CD8-positive, alpha-beta memory T cell (primary cell): ENCODE measurements around the gene HCN1. TPM values are rescaled to one million over a fixed set of nuclear protein-coding genes. Genes with fewer than 3 reads are reported as not detected.

Experiments used
- CTCF ChIA-PET: fragments of 350-600 bp; sonication (Branson Sonifier 250); formaldehyde crosslinking; loops from one replicate; lab custom pipeline; 2021; ENCODE audit warnings: antibody characterized with exemption; lab: Charles Lee
- POLR2A ChIA-PET: fragments of 350-600 bp; sonication (Branson Sonifier 250); formaldehyde crosslinking; loops from one replicate; lab custom pipeline; 2021; ENCODE audit warnings: antibody characterized with exemption; lab: Charles Lee
- DNase-seq, 5 donors: peaks; one replicate each; pipeline versions ENCODE4 v3.0.0 to v3.0.0-alpha.2; 2020 to 2022; ENCODE audit warnings: mixed read lengths in 1 of 5
- H3K27ac ChIP-seq: one replicate; pipeline ENCODE4 v1.7.0; 2013; ENCODE audit warnings: low read depth, mild to moderate bottlenecking, low read length, moderate library complexity
- H3K27me3 ChIP-seq: 2 replicates; pipeline ENCODE4 v1.7.0; 2013; ENCODE audit warnings: low read length, mild to moderate bottlenecking; ENCODE audit not compliant: insufficient read depth, poor library complexity, severe bottlenecking
- H3K36me3 ChIP-seq: 2 replicates; pipeline ENCODE4 v1.7.0; 2013; ENCODE audit warnings: mild to moderate bottlenecking, low read length, moderate library complexity; ENCODE audit not compliant: insufficient read depth
- H3K4me1 ChIP-seq: 2 replicates; pipeline ENCODE4 v1.7.0; 2013; ENCODE audit warnings: mild to moderate bottlenecking, low read length, moderate library complexity; ENCODE audit not compliant: insufficient read depth
- H3K4me3 ChIP-seq: 2 replicates; pipeline ENCODE4 v1.7.0; 2013; ENCODE audit warnings: mild to moderate bottlenecking, low read length
- H3K9me3 ChIP-seq: 2 replicates; pipeline ENCODE4 v1.7.0; 2013; ENCODE audit warnings: mild to moderate bottlenecking, low read length
- H3K27ac Mint-ChIP-seq, 8 donors: one replicate each; pipeline ENCODE4 v1.8.0; 2020 to 2021; ENCODE audit warnings: mixed read lengths in 8 of 8, mild to moderate bottlenecking in 6 of 8, inconsistent platforms in 3 of 8, moderate library complexity in 3 of 8
- H3K27me3 Mint-ChIP-seq, 2 donors: one replicate each; pipeline ENCODE4 v1.8.0; 2020 to 2021; ENCODE audit warnings: mixed read lengths in 2 of 2, mild to moderate bottlenecking in 1 of 2, moderate library complexity in 1 of 2
- H3K36me3 Mint-ChIP-seq, 3 donors: one replicate each; pipeline ENCODE4 v1.8.0; 2020 to 2021; ENCODE audit warnings: mixed read lengths in 3 of 3, inconsistent platforms in 1 of 3, mild to moderate bottlenecking in 1 of 3
- H3K4me1 Mint-ChIP-seq, 3 donors: one replicate each; pipeline ENCODE4 v1.8.0; 2020 to 2021; ENCODE audit warnings: mixed read lengths in 3 of 3, inconsistent platforms in 1 of 3, mild to moderate bottlenecking in 1 of 3
- H3K4me3 Mint-ChIP-seq, 7 donors: one replicate each; pipeline ENCODE4 v1.8.0; 2020 to 2021; ENCODE audit warnings: mixed read lengths in 7 of 7, mild to moderate bottlenecking in 6 of 7, moderate library complexity in 4 of 7, inconsistent platforms in 2 of 7
- H3K9me3 Mint-ChIP-seq, 5 donors: one replicate each; pipeline ENCODE4 v1.8.0; 2020 to 2022; ENCODE audit warnings: mixed read lengths in 5 of 5, mild to moderate bottlenecking in 3 of 5, moderate library complexity in 2 of 5, inconsistent platforms in 1 of 5
- polyA plus RNA-seq: library from polyadenylated mRNA; unstranded; fragments of 300-500 nt; fragmentation: Illumina TruSeq; gene quantifications from one replicate; pipeline ENCODE4 v1.2.3, GENCODE V29; 2021
- total RNA-seq, 2 experiments: library from RNA; stranded (reverse); gene quantifications; one replicate each; pipeline ENCODE4 v1.2.3, GENCODE V29; 2021

HCN1 gene
- total RNA-seq (not detected), polyA plus RNA-seq (not detected)

DNA sequence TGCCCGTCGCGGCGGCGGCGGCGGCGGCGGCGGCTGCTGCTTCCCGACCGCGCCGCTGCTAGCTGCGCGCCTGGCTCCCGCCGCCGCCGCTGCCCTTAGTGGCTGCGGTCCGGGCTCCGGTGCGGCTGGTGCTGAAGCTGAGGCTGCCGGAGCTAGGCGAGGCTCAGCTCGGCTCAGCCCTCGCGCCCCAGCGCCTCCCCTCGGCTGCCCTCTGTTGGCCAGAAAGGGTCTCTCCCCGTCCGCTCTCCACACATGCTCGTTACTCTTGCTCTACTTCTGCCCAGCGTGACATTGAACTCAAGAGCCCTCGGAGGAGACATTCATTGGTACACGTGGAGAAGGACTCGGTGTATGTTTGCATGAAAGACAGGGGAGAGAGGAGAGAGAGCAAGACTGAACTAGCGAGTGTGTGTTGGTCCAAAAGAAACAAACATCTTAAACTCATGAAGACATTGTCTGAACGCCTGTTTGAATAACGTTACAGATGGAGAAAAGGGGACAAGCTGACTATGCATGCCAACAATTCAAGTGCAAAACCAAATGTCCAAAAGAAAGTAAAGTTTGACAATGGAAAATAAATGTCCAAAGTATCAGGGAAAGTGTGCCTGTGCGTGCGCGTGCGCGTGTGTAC lies at the start of gene HCN1:
Gene HCN1 (minus strand): TSS at position 175 of the 631 bp plus-strand sequence.
- H3K9me3 Mint-ChIP-seq: peaks cover 6 to 24% (median 20%) of the 10 kb centered on the region in 5 donors
- no peak within 1 kb of the TSS for H3K27ac Mint-ChIP-seq
- H3K27ac ChIP-seq: no peak within 1 kb of the TSS
- CTCF ChIA-PET: no interaction called here
- H3K36me3 ChIP-seq: no peaks in the 10 kb centered on the region
- no peaks in the 10 kb centered on the region for H3K36me3 Mint-ChIP-seq
- peak within 1 kb of the TSS in 1 of 7 donors; percentile 15 for H3K4me3 Mint-ChIP-seq
- H3K4me1 ChIP-seq: no peaks in the 10 kb centered on the region
- no peak for DNase-seq
- H3K4me3 ChIP-seq: no peak within 1 kb of the TSS
- no peaks in the 10 kb centered on the region for H3K9me3 ChIP-seq
- H3K4me1 Mint-ChIP-seq: no peaks in the 10 kb centered on the region
- POLR2A ChIA-PET: no interaction called here
- H3K27me3 ChIP-seq: no peaks in the 10 kb centered on the region
- H3K27me3 Mint-ChIP-seq: peaks cover 13% of the 10 kb centered on the region in 2 donors

DNA sequence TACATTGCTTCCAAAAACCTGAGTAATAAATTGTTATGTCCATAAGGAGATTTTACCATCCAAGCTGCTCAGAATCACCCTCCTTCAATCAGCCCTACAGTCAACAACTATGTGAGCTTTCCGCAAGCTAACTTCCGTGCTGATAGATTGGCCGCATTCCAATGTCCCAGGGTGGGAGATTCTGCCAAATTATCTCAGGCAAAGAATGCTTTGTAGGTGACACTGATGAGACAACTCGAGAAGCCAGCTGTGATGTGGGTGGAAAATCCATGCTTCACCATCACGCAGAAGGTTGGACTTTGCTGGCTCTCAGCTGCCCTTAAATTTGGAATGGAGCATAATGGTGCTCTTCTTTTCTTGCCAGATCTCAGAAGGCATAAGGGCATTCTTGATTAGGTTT lies 44.9 kb upstream of the HCN1 start:
- H3K27me3 ChIP-seq: no peaks in the 10 kb centered on the region
- Mint-ChIP-seq H3K36me3 (no peaks in the 10 kb centered on the region), H3K4me3 (no peak overlapping the region), H3K27ac (no peak overlapping the region), H3K27me3 (no peaks in the 10 kb centered on the region), H3K4me1 (no peaks in the 10 kb centered on the region), H3K9me3 (peaks cover 7 to 41% (median 12%) of the 10 kb centered on the region in 5 donors)
- no peaks in the 10 kb centered on the region for H3K9me3 ChIP-seq
- no peak overlapping the region for H3K4me3 ChIP-seq
- CTCF ChIA-PET: no interaction called here
- H3K27ac ChIP-seq: no peak overlapping the region
- H3K36me3 ChIP-seq: no peaks in the 10 kb centered on the region
- no peak for DNase-seq
- POLR2A ChIA-PET: no interaction called here
- no peaks in the 10 kb centered on the region for H3K4me1 ChIP-seq

DNA sequence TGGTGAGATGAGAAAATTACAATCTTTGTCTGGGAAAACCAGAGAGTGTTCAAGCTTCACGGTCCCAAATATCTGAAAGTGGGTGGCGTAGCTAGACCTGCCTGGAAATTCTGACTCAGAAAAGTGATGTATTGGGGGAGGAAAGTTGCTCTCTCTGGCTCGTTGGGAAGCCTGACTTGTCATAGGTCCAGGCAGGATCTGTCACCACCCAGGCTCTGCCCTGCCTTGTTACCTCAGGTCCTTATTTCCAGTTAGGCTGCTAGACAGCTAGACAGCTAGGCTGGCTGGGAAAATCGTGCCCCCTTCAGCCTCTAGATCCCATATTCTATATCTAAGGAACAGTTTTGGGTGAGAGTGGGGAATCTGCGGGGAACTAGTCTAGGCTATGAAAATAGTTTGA lies 41.0 kb upstream of the HCN1 start:
- no peaks in the 10 kb centered on the region for H3K4me1 ChIP-seq
- no peak overlapping the region for H3K27ac ChIP-seq
- no peaks in the 10 kb centered on the region for H3K36me3 Mint-ChIP-seq
- no peak overlapping the region for H3K4me3 Mint-ChIP-seq
- DNase-seq: no peak
- no peak overlapping the region for H3K4me3 ChIP-seq
- H3K9me3 Mint-ChIP-seq: peaks cover 6 to 50% (median 12%) of the 10 kb centered on the region in 5 donors
- H3K4me1 Mint-ChIP-seq: no peaks in the 10 kb centered on the region
- ChIA-PET POLR2A (no interaction called here), CTCF (no interaction called here)
- no peaks in the 10 kb centered on the region for H3K9me3 ChIP-seq
- no peaks in the 10 kb centered on the region for H3K36me3 ChIP-seq
- H3K27me3 ChIP-seq: no peaks in the 10 kb centered on the region
- H3K27me3 Mint-ChIP-seq: no peaks in the 10 kb centered on the region
- no peak overlapping the region for H3K27ac Mint-ChIP-seq

GRCh38 chr5:45725537-45725936 lies 29.4 kb upstream of the HCN1 start:
- H3K4me1 Mint-ChIP-seq: no peaks in the 10 kb centered on the region
- Histone ChIP-seq H3K4me3 (no peak overlapping the region), H3K9me3 (no peaks in the 10 kb centered on the region), H3K27ac (no peak overlapping the region), H3K4me1 (no peaks in the 10 kb centered on the region), H3K27me3 (no peaks in the 10 kb centered on the region), H3K36me3 (no peaks in the 10 kb centered on the region)
- DNase-seq: no peak
- H3K27me3 Mint-ChIP-seq: no peaks in the 10 kb centered on the region
- no peak overlapping the region for H3K27ac Mint-ChIP-seq
- H3K36me3 Mint-ChIP-seq: no peaks in the 10 kb centered on the region
- CTCF ChIA-PET: no interaction called here
- no peak overlapping the region for H3K4me3 Mint-ChIP-seq
- peaks cover 9 to 29% (median 15%) of the 10 kb centered on the region in 5 donors for H3K9me3 Mint-ChIP-seq
- POLR2A ChIA-PET: no interaction called here

DNA sequence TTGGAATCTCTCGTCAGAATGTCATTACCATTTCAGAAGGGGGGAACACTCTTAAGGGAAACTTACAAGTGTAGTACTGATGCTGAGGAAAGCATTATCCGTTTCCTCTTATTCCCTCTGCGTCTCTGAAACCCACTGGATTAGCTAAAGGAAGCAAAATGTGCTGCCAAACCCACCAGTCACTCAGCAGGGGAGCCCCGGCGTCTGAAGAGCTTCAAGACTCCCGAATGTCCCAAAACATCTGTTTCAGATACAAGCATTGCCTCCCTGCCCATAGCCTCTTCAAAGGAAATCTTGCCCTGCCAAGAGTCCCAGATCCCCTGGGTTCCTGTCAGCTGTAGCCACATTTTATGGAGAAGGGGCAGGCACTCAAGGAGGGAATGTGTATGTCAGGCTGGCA lies 1.0 kb upstream of the HCN1 start:
- no peak overlapping the region for H3K4me3 Mint-ChIP-seq
- Histone ChIP-seq H3K4me3 (no peak overlapping the region), H3K36me3 (no peaks in the 10 kb centered on the region)

DNA sequence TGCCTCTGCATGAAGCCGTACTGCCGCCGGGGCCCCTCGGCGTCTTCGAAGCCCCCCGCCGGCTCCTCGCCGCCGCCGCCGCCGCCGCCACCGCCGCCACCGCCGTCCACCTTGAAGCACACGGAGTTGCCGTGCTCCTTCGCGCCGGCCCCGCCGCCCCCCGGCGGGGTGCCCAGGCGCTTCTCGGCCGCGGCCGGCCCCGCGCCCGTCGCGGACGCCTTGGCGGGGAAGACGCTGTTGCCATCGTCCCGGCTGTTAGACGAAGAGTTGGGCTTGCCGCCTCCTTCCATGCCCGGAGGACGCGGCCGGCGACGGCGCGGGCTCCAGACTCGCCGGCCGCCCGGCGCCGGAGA lies 400 bp downstream of the HCN1 start:
- H3K4me1 Mint-ChIP-seq: no peaks in the 10 kb centered on the region

More for the DNA sequence above, 1.0 kb upstream of the HCN1 start:
- peaks cover 13% of the 10 kb centered on the region in 2 donors for H3K27me3 Mint-ChIP-seq
- no peaks in the 10 kb centered on the region for H3K4me1 ChIP-seq
- no peaks in the 10 kb centered on the region for H3K36me3 Mint-ChIP-seq
- no peak for DNase-seq
- no peak overlapping the region for H3K27ac ChIP-seq
- ChIA-PET POLR2A (no interaction called here), CTCF (no interaction called here)
- no peaks in the 10 kb centered on the region for H3K4me1 Mint-ChIP-seq
- H3K9me3 Mint-ChIP-seq: peaks cover 6 to 24% (median 19%) of the 10 kb centered on the region in 5 donors
- no peaks in the 10 kb centered on the region for H3K27me3 ChIP-seq
- no peaks in the 10 kb centered on the region for H3K9me3 ChIP-seq
- no peak overlapping the region for H3K27ac Mint-ChIP-seq

DNA sequence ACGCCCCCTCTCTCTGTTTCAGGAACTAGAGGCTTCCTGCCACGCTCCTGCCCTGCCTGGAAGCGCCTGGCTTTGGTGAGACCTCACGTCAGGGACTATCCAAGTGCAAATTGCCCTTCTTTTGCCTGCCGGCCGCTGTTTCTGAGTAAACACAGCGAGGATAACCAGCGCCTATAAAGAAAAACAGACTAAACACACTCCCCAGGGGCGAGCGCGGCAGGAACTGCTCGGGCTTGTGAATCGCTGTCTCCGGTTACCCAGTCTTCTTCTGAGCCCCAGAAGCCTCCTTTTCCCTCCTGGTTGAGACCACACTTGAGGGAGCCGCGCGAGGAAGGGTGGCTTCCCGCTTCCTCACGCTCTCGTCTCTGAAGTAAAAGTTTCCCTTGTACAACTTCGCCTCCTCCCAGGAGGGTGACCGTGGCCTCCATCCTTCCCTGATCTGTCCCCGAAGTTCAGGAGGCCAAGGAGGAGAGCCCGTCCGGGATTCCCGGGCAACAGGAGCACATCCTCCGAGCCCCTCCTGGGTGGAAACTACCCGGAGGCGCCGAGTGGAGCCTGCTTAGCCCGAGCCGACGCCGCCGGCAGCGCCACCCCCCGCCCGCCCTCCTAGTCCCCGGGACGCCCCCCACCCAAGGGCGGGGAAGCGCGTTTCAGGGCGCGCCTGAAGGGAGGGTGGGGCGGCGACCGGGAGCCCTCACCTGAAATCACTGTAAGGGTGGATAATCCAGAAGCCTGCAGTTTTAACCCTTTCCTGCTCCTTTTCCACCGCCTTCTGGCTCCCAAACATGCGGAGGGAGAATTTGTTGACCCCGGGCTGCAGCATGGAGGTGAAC lies 993 bp downstream of the HCN1 start:
- no peak overlapping the region for H3K4me3 Mint-ChIP-seq
- peaks cover 6 to 24% (median 20%) of the 10 kb centered on the region in 5 donors for H3K9me3 Mint-ChIP-seq
- no peaks in the 10 kb centered on the region for H3K27me3 ChIP-seq
- no peaks in the 10 kb centered on the region for H3K36me3 Mint-ChIP-seq
- peaks cover 13% of the 10 kb centered on the region in 2 donors for H3K27me3 Mint-ChIP-seq
- H3K9me3 ChIP-seq: no peaks in the 10 kb centered on the region
- no peaks in the 10 kb centered on the region for H3K4me1 ChIP-seq
- H3K27ac ChIP-seq: no peak overlapping the region
- H3K36me3 ChIP-seq: no peaks in the 10 kb centered on the region
- POLR2A ChIA-PET: no interaction called here
- DNase-seq: peak in 1 of 5 donors; percentile 40
- no peaks in the 10 kb centered on the region for H3K4me1 Mint-ChIP-seq
- no peak overlapping the region for H3K27ac Mint-ChIP-seq
- no peak overlapping the region for H3K4me3 ChIP-seq
- CTCF ChIA-PET: no interaction called here

More for the DNA sequence above, 400 bp downstream of the HCN1 start:
- Histone ChIP-seq H3K36me3 (no peaks in the 10 kb centered on the region), H3K4me1 (no peaks in the 10 kb centered on the region), H3K9me3 (no peaks in the 10 kb centered on the region), H3K4me3 (no peak overlapping the region), H3K27me3 (no peaks in the 10 kb centered on the region), H3K27ac (no peak overlapping the region)
- ChIA-PET POLR2A (no interaction called here), CTCF (no interaction called here)
- peaks cover 13% of the 10 kb centered on the region in 2 donors for H3K27me3 Mint-ChIP-seq
- no peak overlapping the region for H3K4me3 Mint-ChIP-seq
- no peak for DNase-seq
- H3K27ac Mint-ChIP-seq: no peak overlapping the region
- H3K9me3 Mint-ChIP-seq: peaks cover 6 to 24% (median 20%) of the 10 kb centered on the region in 5 donors
- H3K36me3 Mint-ChIP-seq: no peaks in the 10 kb centered on the region

GRCh38 chr5:45694255-45694814 lies 1.8 kb downstream of the HCN1 start:
- ChIA-PET POLR2A (no interaction called here), CTCF (no interaction called here)
- no peaks in the 10 kb centered on the region for H3K27me3 ChIP-seq
- H3K9me3 ChIP-seq: no peaks in the 10 kb centered on the region
- Mint-ChIP-seq H3K4me1 (no peaks in the 10 kb centered on the region), H3K27me3 (peaks cover 13% of the 10 kb centered on the region in 2 donors), H3K9me3 (peaks cover 8 to 25% (median 20%) of the 10 kb centered on the region in 5 donors), H3K36me3 (no peaks in the 10 kb centered on the region), H3K27ac (no peak overlapping the region), H3K4me3 (no peak overlapping the region)
- DNase-seq: no peak
- no peaks in the 10 kb centered on the region for H3K36me3 ChIP-seq
- H3K27ac ChIP-seq: no peak overlapping the region
- no peaks in the 10 kb centered on the region for H3K4me1 ChIP-seq
- H3K4me3 ChIP-seq: no peak overlapping the region
